Fibroblast of the aortic adventitia (primary cell): ENCODE results near the gene ACO1. TPM values are rescaled to one million over a fixed set of nuclear protein-coding genes. Genes with fewer than 3 reads are reported as not detected.

Source experiments
- DNase-seq: peaks from one replicate; pipeline ENCODE4 v3.0.0-alpha.2; 2010; ENCODE audit warnings: low read depth
- H3K4me3 ChIP-seq: 2 replicates; pipeline ENCODE4 v1.5.1; 2011; ENCODE audit warnings: low read depth, mild to moderate bottlenecking, control low read depth, low read length, moderate library complexity
- CTCF ChIP-seq: IDR thresholded peaks from 2 replicates; pipeline ENCODE4 v1.5.1; 2011; ENCODE audit warnings: mild to moderate bottlenecking, low read length, control low read depth, inconsistent platforms; ENCODE audit not compliant: insufficient read depth
- total RNA-seq: library from RNA; depleted of rRNA; stranded (reverse); fragments of >200 nt; gene quantifications from 2 replicates; pipeline ENCODE4 v1.2.3, GENCODE V29; 2012; ENCODE audit warnings: low replicate concordance

ACO1 gene
- total RNA-seq, 1 donor = 81.3 TPM

GRCh38 chr9:32403567-32404260, 19.3 kb downstream of the ACO1 start:
- no peak for TF ChIP-seq CTCF
- DNase-seq = no peak
- H3K4me3 ChIP-seq = no peak overlapping the region

- no peak for TF ChIP-seq CTCF
- H3K4me3 ChIP-seq = no peak overlapping the region
- DNase-seq = no peak
Measured at GRCh38 chr9:32404402-32404801, 20.0 kb downstream of the ACO1 start.

- H3K4me3 ChIP-seq = no peak overlapping the region
- TF ChIP-seq CTCF = no peak
- DNase-seq = no peak
Measured at GRCh38 chr9:32404856-32405255, 20.4 kb downstream of the ACO1 start.

- no peak for TF ChIP-seq CTCF
- no peak overlapping the region for H3K4me3 ChIP-seq
- no peak for DNase-seq
Measured at GRCh38 chr9:32405506-32405905, 21.1 kb downstream of the ACO1 start.

GRCh38 chr9:32406046-32406445, 21.6 kb downstream of the ACO1 start:
- no peak for DNase-seq
- no peak for TF ChIP-seq CTCF

GRCh38 chr9:32411753-32412152, 27.3 kb downstream of the ACO1 start:
- DNase-seq = no peak
- no peak for TF ChIP-seq CTCF
- H3K4me3 ChIP-seq = no peak overlapping the region

More at GRCh38 chr9:32406046-32406445, 21.6 kb downstream of the ACO1 start:
- H3K4me3 ChIP-seq = no peak overlapping the region

- no peak for DNase-seq
- no peak for TF ChIP-seq CTCF
- no peak overlapping the region for H3K4me3 ChIP-seq
Measured at GRCh38 chr9:32412440-32412839, 28.0 kb downstream of the ACO1 start.
